T-helper 1 cell treated with Interleukin-12 subunit alpha and Interleukin-12 subunit beta and Interleukin-4 antibody, amounts not matched to agents 30 ng/mL and 1 ng/mL, for 36 hours (primary cell): ENCODE measurements around the gene CCDC14. TPM values are rescaled to one million over a fixed set of nuclear protein-coding genes. Genes with fewer than 3 reads are reported as not detected.
"Not testable (repeated sequence)": the region's sequence is repeated elsewhere in the genome, so short reads cannot be mapped to it uniquely, and the experiment has no call there.

Source experiments
- intact Hi-C: fragments of 100-400 bp; cut with micrococcal nuclease; formaldehyde crosslinking; loops from one replicate; pipeline ENCODE4 v1.15.1; 2024
- total RNA-seq: library from RNA; stranded (reverse); gene quantifications from 2 replicates; pipeline ENCODE4 v1.2.3, GENCODE V29; 2022

Gene CCDC14
- total RNA-seq, 1 donor from 2014 or later = 38.3 TPM

GRCh38 chr3:123919353-123919752 lies 41.7 kb downstream of the CCDC14 start:
- intact Hi-C loops = no loop called here

GRCh38 chr3:123914829-123915228 lies 46.2 kb downstream of the CCDC14 start:
- intact Hi-C loops = no loop called here

DNA sequence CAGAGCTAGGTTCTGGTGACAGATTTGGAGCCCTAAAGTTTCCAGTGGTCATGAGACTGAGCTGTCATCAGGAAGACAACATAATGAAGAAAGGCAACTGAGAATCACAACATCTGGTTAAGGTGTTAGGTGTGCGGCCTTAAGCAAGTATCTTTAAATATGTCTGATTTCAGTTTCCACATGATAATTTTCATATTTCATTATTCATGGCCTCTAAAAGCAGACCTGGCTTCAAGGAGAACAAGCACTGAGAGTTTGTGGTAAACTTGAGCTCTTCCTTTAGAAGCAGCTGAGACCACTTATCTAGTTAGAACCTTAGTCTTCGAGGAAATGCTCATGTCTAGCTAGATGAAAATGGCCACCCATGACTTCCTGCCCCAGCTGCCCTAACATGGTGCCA lies 51.2 kb downstream of the CCDC14 start:
- intact Hi-C loops = no loop called here

GRCh38 chr3:123907720-123908119 lies 53.3 kb downstream of the CCDC14 start:
- intact Hi-C loops = no loop called here

GRCh38 chr3:123899300-123899865 lies 61.6 kb downstream of the CCDC14 start:
- intact Hi-C loops = no loop called here

DNA sequence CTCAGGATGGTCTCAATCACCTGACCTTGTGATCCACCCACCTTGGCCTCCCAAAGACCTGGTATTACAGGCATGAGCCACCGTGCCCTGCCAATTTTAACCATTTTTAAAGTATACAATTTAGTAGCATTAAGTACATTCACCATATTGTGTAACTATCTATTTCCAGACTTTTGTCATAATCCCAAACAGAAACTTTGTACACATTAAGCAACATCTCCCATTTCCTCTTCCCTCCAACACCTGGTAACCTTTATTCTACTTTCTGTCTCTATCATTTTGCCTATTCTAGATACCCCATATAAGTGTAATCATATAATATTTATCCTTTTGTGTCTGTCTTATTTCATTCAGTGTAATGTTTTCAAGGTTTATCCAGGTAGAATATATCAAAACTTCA lies 68.0 kb downstream of the CCDC14 start:
- intact Hi-C loops = no loop called here

GRCh38 chr3:123892195-123892594 lies 68.8 kb downstream of the CCDC14 start:
- intact Hi-C loops = no loop called here

- intact Hi-C loops = not testable (repeated sequence)
Measured at GRCh38 chr3:123890991-123891390, 70.0 kb downstream of the CCDC14 start.

DNA sequence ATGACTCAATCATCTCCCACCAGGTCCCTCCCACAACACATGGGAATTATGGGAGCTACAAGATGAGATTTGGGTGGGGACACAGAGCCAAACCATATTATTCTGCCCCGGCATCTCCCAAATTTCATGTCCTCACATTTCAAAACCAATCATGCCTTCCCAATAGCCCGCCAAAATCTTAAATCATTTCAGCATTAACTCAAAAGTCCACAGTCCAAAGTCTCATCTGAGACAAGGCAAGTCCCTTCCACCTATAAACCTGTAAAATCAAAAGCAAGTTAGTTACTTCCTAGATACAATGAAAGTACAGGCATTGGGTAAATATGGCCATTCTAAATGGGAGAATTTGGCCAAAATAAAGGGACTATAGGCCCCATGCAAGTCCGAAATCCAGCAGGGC lies 70.9 kb downstream of the CCDC14 start:
- intact Hi-C loops = not testable (repeated sequence)

- intact Hi-C loops = loop anchor here (1.0 kb wide), 1 partner anchor 76 kb away; the partner anchor contains the start of gene CCDC14
Measured at GRCh38 chr3:123884993-123885392, 76.0 kb downstream of the CCDC14 start.

DNA sequence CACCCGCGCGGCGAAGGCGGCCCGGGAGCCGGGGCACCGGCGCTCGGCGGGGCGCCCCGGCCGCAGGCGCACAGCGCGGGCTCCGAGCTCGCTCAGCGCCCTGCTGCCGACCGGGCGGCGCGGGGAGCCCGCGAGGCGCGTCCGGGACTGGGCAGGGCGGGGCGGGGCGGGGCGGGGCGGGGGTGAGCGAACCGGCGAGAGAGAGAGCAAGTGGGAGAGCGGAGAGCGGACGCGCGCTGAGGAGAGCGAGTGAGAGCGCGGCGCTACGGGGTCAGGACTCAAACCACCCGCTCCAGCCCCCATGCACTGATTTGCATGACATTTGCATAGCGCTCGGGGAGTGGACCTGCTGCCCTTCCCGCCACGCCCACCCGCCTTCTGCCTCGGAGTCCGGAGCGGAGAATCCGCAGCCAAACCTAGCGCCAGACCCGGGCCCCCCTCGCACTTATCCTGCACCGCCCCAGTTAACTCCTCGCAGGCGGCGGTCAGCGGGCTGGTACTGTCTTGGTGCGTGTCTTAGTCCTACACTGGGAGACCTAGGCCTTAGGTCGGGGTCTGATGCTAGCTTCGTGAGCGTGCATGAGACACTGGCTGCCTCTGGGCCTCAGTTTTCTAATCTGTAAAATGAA lies 76.7 kb downstream of the CCDC14 start, which contains the start of gene MYLK:
Gene MYLK (minus strand): TSS at position 130 of the 629 bp plus-strand sequence. CDS start 90,491 bp downstream, outside the sequence.
- intact Hi-C loops = loop anchor here (1.0 kb wide), 1 partner anchor 77 kb away; the partner anchor contains the start of gene CCDC14

- intact Hi-C loops = loop anchor here (1.0 kb wide), 1 partner anchor 78 kb away; the partner anchor contains the start of gene CCDC14
Measured at GRCh38 chr3:123883701-123884202, 77.3 kb downstream of the CCDC14 start.

- intact Hi-C loops = no loop called here
Measured at GRCh38 chr3:123883111-123883510, 77.9 kb downstream of the CCDC14 start.

- intact Hi-C loops = no loop called here
Measured at GRCh38 chr3:123881771-123882170, 79.3 kb downstream of the CCDC14 start.

- intact Hi-C loops = no loop called here
Measured at GRCh38 chr3:123880998-123881561, 79.9 kb downstream of the CCDC14 start.

GRCh38 chr3:123878807-123879206 lies 82.2 kb downstream of the CCDC14 start:
- intact Hi-C loops = no loop called here

GRCh38 chr3:123877965-123878364 lies 83.1 kb downstream of the CCDC14 start:
- intact Hi-C loops = no loop called here

DNA sequence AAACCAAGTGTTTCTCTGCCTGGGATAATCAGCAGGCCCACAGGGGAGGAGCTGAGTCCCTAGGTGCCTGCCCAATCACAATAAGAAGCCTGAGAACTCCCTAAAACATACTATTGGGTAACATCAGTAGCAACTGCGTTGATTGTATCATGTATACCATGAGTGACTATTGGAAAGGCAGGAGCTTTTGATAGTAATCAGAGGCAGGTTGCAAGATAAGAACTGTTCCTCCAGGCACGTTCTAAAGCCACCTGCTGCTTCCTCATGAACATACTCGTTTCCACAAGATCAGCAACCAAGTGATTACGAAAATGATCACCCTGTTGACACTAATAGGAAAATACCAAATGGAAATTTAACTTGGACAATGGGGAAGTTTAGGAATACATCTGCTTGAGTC lies 83.6 kb downstream of the CCDC14 start:
- intact Hi-C loops = no loop called here

DNA sequence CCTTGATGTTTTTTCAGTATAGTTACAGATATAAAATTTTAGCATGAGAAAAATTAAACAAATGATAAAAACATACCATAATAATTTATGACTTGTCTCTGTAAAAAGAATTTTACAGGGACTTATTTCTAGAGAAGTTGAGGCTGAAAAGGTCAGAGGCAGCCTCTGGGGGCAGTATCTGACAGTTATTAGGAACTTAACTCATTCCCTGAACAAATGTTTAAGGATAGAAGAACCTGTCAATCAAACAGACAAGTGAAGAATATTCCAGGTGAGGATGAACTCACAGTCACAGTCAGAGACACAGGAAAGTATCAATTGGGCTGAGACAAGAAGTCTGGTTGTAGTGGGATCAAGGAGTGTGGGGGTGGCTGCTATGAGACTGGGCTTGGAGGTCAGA lies 84.2 kb downstream of the CCDC14 start:
- intact Hi-C loops = no loop called here

GRCh38 chr3:123872621-123873020 lies 88.4 kb downstream of the CCDC14 start:
- intact Hi-C loops = no loop called here

- intact Hi-C loops = no loop called here
Measured at GRCh38 chr3:123871946-123872345, 89.1 kb downstream of the CCDC14 start.

DNA sequence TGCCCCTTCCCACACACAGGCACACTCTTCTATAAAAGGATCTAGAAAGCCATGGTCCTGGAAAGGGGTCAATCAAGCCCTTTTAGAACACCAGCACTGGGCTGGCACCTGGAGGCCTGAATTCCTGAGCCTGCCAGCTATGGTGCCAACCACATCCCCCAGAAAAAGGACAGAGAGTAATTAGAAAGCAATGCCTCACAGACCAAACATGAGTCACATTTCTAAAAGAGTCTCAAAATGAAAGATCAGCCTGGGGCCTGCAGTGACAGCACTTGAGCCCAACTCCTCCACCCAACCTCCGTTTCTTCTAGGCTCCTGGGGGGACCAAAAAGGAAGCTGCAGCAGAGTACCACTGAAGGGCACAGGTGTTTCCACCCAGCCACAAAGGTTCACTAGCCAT lies 91.0 kb downstream of the CCDC14 start:
- intact Hi-C loops = no loop called here
